DOHH2 (cell line): ENCODE measurements around the gene SVIL.
A peak's percentile ranks its signal among the peaks of the same experiment; 100 is the strongest.

Source experiments
- EZH2phosphoT487 ChIP-seq: fragments of 200-600 bp; sonication (generic); IDR thresholded peaks from 2 replicates; pipeline ENCODE4 v1.6.1; 2017; ENCODE audit warnings: borderline replicate concordance, mild to moderate bottlenecking, antibody characterized with exemption, low read length, moderate library complexity, mixed read lengths
- TF ChIP-seq, protein P1 (sequence below): fragments of 200-600 bp; sonication (generic); IDR thresholded peaks from one replicate; pipeline ENCODE4 v1.5.1; 2014; ENCODE audit warnings: antibody characterized with exemption, mild to moderate bottlenecking, low read depth, low read length; ENCODE audit not compliant: poor library complexity, severe bottlenecking

- TF ChIP-seq, protein P1, sequence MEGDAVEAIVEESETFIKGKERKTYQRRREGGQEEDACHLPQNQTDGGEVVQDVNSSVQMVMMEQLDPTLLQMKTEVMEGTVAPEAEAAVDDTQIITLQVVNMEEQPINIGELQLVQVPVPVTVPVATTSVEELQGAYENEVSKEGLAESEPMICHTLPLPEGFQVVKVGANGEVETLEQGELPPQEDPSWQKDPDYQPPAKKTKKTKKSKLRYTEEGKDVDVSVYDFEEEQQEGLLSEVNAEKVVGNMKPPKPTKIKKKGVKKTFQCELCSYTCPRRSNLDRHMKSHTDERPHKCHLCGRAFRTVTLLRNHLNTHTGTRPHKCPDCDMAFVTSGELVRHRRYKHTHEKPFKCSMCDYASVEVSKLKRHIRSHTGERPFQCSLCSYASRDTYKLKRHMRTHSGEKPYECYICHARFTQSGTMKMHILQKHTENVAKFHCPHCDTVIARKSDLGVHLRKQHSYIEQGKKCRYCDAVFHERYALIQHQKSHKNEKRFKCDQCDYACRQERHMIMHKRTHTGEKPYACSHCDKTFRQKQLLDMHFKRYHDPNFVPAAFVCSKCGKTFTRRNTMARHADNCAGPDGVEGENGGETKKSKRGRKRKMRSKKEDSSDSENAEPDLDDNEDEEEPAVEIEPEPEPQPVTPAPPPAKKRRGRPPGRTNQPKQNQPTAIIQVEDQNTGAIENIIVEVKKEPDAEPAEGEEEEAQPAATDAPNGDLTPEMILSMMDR, result peak; percentile 25
- TF ChIP-seq EZH2phosphoT487, result no peak
Observed at GRCh38 chr10:29465384-29465783, 169.4 kb downstream of the SVIL start.
